NCI-H446 treated with DMSO at 0.1 percent for 48 hours (cell line): ENCODE measurements around the gene GPLD1.

Experiments used
- DNase-seq: peaks from one replicate; lab custom pipeline; 2025; lab: John Stamatoyannopoulos, UW

The GPLD1 gene

GRCh38 chr6:24382220-24382540, 107.2 kb downstream of the GPLD1 start:
- no peak for DNase-seq

DNA sequence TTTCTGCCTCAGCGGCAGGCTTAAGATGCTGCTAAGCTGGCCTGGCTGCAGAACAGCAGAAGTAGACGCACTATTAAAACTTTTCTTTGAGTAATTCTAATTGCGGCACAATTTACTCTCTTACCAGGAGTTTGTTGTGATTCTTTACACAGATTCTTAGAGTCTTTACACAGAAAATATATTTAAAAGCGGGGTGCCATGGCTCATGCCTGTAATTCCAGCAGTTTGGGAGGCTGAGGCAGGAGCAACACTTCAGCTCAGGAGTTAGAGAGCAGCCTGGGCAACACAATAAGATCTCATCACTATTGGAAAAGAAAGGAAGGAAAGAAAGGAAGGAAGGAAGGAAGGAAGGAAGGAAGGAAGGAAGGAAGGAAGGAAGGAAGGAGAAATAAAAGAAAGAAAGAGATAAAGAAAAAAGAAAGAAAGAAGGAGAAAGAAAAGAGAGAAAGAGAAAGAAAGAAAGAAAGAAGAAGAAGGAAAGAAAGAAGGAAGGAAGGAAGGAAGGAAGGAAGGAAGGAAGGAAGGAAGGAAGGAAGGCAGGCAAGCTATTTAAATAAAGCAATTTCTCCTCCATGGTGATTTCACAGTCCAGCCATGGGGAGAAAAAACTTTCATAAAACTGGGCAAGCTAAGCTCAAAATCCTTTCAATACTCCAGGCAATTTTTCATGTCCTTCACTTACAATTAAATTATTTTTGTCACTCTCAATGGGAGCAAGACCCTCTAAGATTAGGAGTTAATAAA, 107.7 kb downstream of the GPLD1 start:
- no peak for DNase-seq

DNA sequence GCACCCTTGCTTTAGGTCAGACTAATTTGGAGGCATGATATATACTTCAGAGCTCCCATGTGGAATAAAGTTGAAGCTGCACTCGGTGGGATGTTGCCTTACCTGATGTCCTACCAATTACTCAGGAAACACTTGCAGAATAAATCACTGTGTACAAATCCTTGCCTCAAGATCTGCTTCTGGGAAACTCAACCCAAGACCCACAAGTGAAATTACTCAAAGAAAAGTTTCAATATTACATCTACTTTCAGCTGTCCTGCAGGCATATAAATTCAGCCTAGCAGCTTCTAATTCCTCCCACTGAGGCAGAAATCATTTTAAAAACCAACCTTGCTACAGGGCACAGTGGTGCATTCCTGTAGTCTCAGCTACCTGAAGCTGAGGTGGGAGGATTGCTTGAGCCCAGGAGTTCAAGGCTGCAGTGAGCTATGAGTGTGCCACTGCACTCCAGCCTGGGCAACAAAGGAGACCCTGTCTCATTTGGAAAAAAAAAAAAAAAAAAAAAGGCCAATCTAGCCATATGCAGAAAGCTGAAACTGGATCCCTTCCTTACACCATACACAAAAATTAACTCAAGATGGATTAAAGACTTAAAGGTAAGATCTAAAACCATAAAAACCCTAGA, 110.8 kb downstream of the GPLD1 start:
- DNase-seq = no peak
